ENCODE measurements around the gene POU2F3. TPM values are rescaled to one million over a fixed set of nuclear protein-coding genes. Genes with fewer than 3 reads are reported as not detected.

Gene POU2F3
- total RNA-seq, 3 donors from 2014 or later (not counting 1 experiment from before 2014, with no cell fraction given) = not detected

- Histone ChIP-seq H3K27ac (ENCODE audit: low read length) (no peak overlapping the region), H3K27me3 (ENCODE audit: control insufficient read depth, insufficient read depth, low read length) (peaks cover 7% of the 10 kb centered on the region), H3K36me3 (ENCODE audit: control insufficient read depth, insufficient read depth, low read length) (no peaks in the 10 kb centered on the region), H3K9me3 (ENCODE audit: control insufficient read depth, insufficient read depth, low read length) (no peaks in the 10 kb centered on the region), H3K4me3 (ENCODE audit: low read length) (no peak overlapping the region), H3K4me1 (ENCODE audit: control insufficient read depth, insufficient read depth, low read length) (peaks cover 18% of the 10 kb centered on the region)
- H3K9me3 Mint-ChIP-seq = no peaks in the 10 kb centered on the region
- peak overlapping the region; percentile 58 for H3K4me3 Mint-ChIP-seq
- H3K27me3 Mint-ChIP-seq (ENCODE audit: low read depth in 2 of 2) = peaks cover 28% of the 10 kb centered on the region in 2 donors
- TF ChIP-seq CTCF (IDR thresholded peaks at IDR 0.05) = no peak
- no peak for DNase-seq
- peaks cover 28 to 36% of the 10 kb centered on the region in 2 donors for H3K4me1 Mint-ChIP-seq
- H3K27ac Mint-ChIP-seq = no peak overlapping the region
- no peak for ATAC-seq
- WGBS (ENCODE audit: insufficient coverage) = 63% methylated on average over 12 of the region's 13 CpGs
- intact Hi-C loops (cut with micrococcal nuclease) = no loop called here
- H3K36me3 Mint-ChIP-seq = no peaks in the 10 kb centered on the region
Observed at GRCh38 chr11:120212259-120212878, 27.6 kb upstream of the POU2F3 start.

- Mint-ChIP-seq H3K9me3 (no peaks in the 10 kb centered on the region), H3K27ac (no peak overlapping the region), H3K36me3 (no peaks in the 10 kb centered on the region), H3K27me3 (ENCODE audit: low read depth in 2 of 2) (peaks cover 22 to 23% of the 10 kb centered on the region in 2 donors), H3K4me1 (peaks cover 23 to 30% of the 10 kb centered on the region in 2 donors), H3K4me3 (peak overlapping the region; percentile 52)
- no peak overlapping the region for H3K4me3 ChIP-seq (ENCODE audit: low read length)
- no peak for TF ChIP-seq CTCF (IDR thresholded peaks at IDR 0.05)
- H3K27me3 ChIP-seq (ENCODE audit: control insufficient read depth, insufficient read depth, low read length) = peaks cover 7% of the 10 kb centered on the region
- no peaks in the 10 kb centered on the region for H3K9me3 ChIP-seq (ENCODE audit: control insufficient read depth, insufficient read depth, low read length)
- ATAC-seq (no peak), DNase-seq (no peak)
- H3K4me1 ChIP-seq (ENCODE audit: control insufficient read depth, insufficient read depth, low read length) = peaks cover 18% of the 10 kb centered on the region
- intact Hi-C loops (cut with micrococcal nuclease) = no loop called here
- H3K27ac ChIP-seq (ENCODE audit: low read length) = no peak overlapping the region
- WGBS (ENCODE audit: insufficient coverage) = 94% methylated on average over 2 of the region's 2 CpGs
- H3K36me3 ChIP-seq (ENCODE audit: control insufficient read depth, insufficient read depth, low read length) = no peaks in the 10 kb centered on the region
Observed at GRCh38 chr11:120212926-120213325, 27.0 kb upstream of the POU2F3 start.

GRCh38 chr11:120214581-120214980 is 25.4 kb upstream of the POU2F3 start:
- H3K4me1 Mint-ChIP-seq = peaks cover 14 to 21% of the 10 kb centered on the region in 2 donors
- Histone ChIP-seq H3K9me3 (ENCODE audit: control insufficient read depth, insufficient read depth, low read length) (no peaks in the 10 kb centered on the region), H3K4me1 (ENCODE audit: control insufficient read depth, insufficient read depth, low read length) (peaks cover 16% of the 10 kb centered on the region), H3K4me3 (ENCODE audit: low read length) (no peak overlapping the region), H3K27me3 (ENCODE audit: control insufficient read depth, insufficient read depth, low read length) (peaks cover 5% of the 10 kb centered on the region), H3K36me3 (ENCODE audit: control insufficient read depth, insufficient read depth, low read length) (no peaks in the 10 kb centered on the region), H3K27ac (ENCODE audit: low read length) (no peak overlapping the region)
- H3K9me3 Mint-ChIP-seq = no peaks in the 10 kb centered on the region
- no peaks in the 10 kb centered on the region for H3K36me3 Mint-ChIP-seq
- H3K27ac Mint-ChIP-seq = no peak overlapping the region
- WGBS (ENCODE audit: insufficient coverage) = 98% methylated on average over 7 of the region's 7 CpGs
- no peak for ATAC-seq
- intact Hi-C loops (cut with micrococcal nuclease) = no loop called here
- TF ChIP-seq CTCF (IDR thresholded peaks at IDR 0.05) = no peak
- DNase-seq = no peak
- peaks cover 6 to 9% of the 10 kb centered on the region in 2 donors for H3K27me3 Mint-ChIP-seq (ENCODE audit: low read depth in 2 of 2)
- peak overlapping the region; percentile 28 for H3K4me3 Mint-ChIP-seq

- Mint-ChIP-seq H3K27ac (no peak overlapping the region), H3K36me3 (no peaks in the 10 kb centered on the region), H3K4me1 (peaks cover 5 to 12% of the 10 kb centered on the region in 2 donors), H3K9me3 (no peaks in the 10 kb centered on the region), H3K27me3 (ENCODE audit: low read depth in 2 of 2) (peaks cover 0 to 4% of the 10 kb centered on the region in 2 donors), H3K4me3 (no peak overlapping the region)
- H3K4me3 ChIP-seq (ENCODE audit: low read length) = no peak overlapping the region
- WGBS (ENCODE audit: insufficient coverage) = 93% methylated on average over 5 of the region's 5 CpGs
- ATAC-seq (no peak), DNase-seq (no peak)
- no peaks in the 10 kb centered on the region for H3K9me3 ChIP-seq (ENCODE audit: control insufficient read depth, insufficient read depth, low read length)
- no peak overlapping the region for H3K27ac ChIP-seq (ENCODE audit: low read length)
- TF ChIP-seq CTCF (IDR thresholded peaks at IDR 0.05) = no peak
- intact Hi-C loops (cut with micrococcal nuclease) = no loop called here
- peaks cover 7% of the 10 kb centered on the region for H3K4me1 ChIP-seq (ENCODE audit: control insufficient read depth, insufficient read depth, low read length)
- H3K36me3 ChIP-seq (ENCODE audit: control insufficient read depth, insufficient read depth, low read length) = no peaks in the 10 kb centered on the region
- H3K27me3 ChIP-seq (ENCODE audit: control insufficient read depth, insufficient read depth, low read length) = no peaks in the 10 kb centered on the region
Observed at GRCh38 chr11:120215634-120216033, 24.3 kb upstream of the POU2F3 start.

Data from natural killer cell (primary cell).